HepG2 (cell line): ENCODE data around the gene MIA2. TPM values are rescaled to one million over a fixed set of nuclear protein-coding genes. Genes with fewer than 3 reads are reported as not detected.

Source experiments
- ARID3A ChIP-seq: IDR thresholded peaks from 2 replicates; pipeline ENCODE4 v1.6.1; 2012; ENCODE audit warnings: low read depth, low read length, improper control_type of control experiment
- ARID5B ChIP-seq: IDR thresholded peaks from 2 replicates; pipeline ENCODE4 v1.4.0; 2020; ENCODE audit warnings: mild to moderate bottlenecking, missing genetic modification reagents
- BRCA1 ChIP-seq: sonication (generic); formaldehyde crosslinking; IDR thresholded peaks from 2 replicates; pipeline ENCODE4 v1.4.0; 2020; ENCODE audit warnings: missing genetic modification reagents
- CBX2 ChIP-seq, 2 experiments: fragments of 200-600 bp in 1 of 2; sonication (generic); formaldehyde crosslinking in 1 of 2; IDR thresholded peaks; 2 replicates each; pipeline versions ENCODE4 v1.7.0 to v1.8.1; 2018 to 2022; ENCODE audit warnings: low read depth in 2 of 2, low read length in 1 of 2, mild to moderate bottlenecking in 1 of 2, missing genetic modification reagents in 1 of 2
- FOXA3 ChIP-seq: IDR thresholded peaks from 2 replicates; pipeline ENCODE4 v1.6.1; 2016; ENCODE audit warnings: missing genetic modification reagents, missing compliant biosample characterization
- ISL2 ChIP-seq: sonication (generic); formaldehyde crosslinking; IDR thresholded peaks from 2 replicates; pipeline ENCODE4 v1.5.0; 2020; ENCODE audit warnings: missing genetic modification reagents
- KAT7 ChIP-seq: IDR thresholded peaks from 2 replicates; pipeline ENCODE4 v1.6.1; 2018; ENCODE audit warnings: borderline replicate concordance, missing compliant biosample characterization
- KAT8 ChIP-seq: IDR thresholded peaks from 2 replicates; pipeline ENCODE4 v1.6.1; 2016; ENCODE audit warnings: missing genetic modification reagents, missing compliant biosample characterization
- KMT2A ChIP-seq: sonication (generic); formaldehyde crosslinking; IDR thresholded peaks from 2 replicates; pipeline ENCODE4 v1.4.0; 2020; ENCODE audit warnings: missing genetic modification reagents
- LCORL ChIP-seq, 2 experiments: fragments of 450-650 bp in 1 of 2; sonication (generic) in 1 of 2; formaldehyde crosslinking in 1 of 2; IDR thresholded peaks; 2 replicates each; pipeline versions ENCODE4 v1.5.0 to v1.6.1; 2017 to 2020; ENCODE audit warnings: antibody characterized with exemption in 1 of 2, missing genetic modification reagents in 1 of 2
- PAX8 ChIP-seq: sonication (generic); formaldehyde crosslinking; IDR thresholded peaks from 2 replicates; pipeline ENCODE4 v1.8.0; 2022; ENCODE audit warnings: mild to moderate bottlenecking, missing genetic modification reagents, borderline replicate concordance
- POGZ ChIP-seq: sonication (generic); formaldehyde crosslinking; IDR thresholded peaks from 2 replicates; pipeline ENCODE4 v1.4.0; 2020; ENCODE audit warnings: mild to moderate bottlenecking, missing genetic modification reagents
- POLR2AphosphoS5 ChIP-seq: IDR thresholded peaks from 2 replicates; pipeline ENCODE4 v1.6.1; 2012; ENCODE audit warnings: low read depth, low read length
- PRDM10 ChIP-seq: sonication (generic); formaldehyde crosslinking; IDR thresholded peaks from 2 replicates; pipeline ENCODE4 v1.4.0; 2020; ENCODE audit warnings: low read depth, missing genetic modification reagents
- SAP130 ChIP-seq: IDR thresholded peaks from 2 replicates; pipeline ENCODE4 v1.6.1; 2016; ENCODE audit warnings: low read depth
- SOX5 ChIP-seq: IDR thresholded peaks from 2 replicates; pipeline ENCODE4 v1.6.1; 2016; ENCODE audit warnings: borderline replicate concordance
- SSRP1 ChIP-seq: IDR thresholded peaks from 2 replicates; pipeline ENCODE4 v1.6.1; 2016; ENCODE audit warnings: control low read depth
- TAF1 ChIP-seq: sonication (generic); formaldehyde crosslinking; IDR thresholded peaks from 2 replicates; pipeline ENCODE4 v1.4.0; 2020; ENCODE audit warnings: missing genetic modification reagents
- ZEB1 ChIP-seq: IDR thresholded peaks from 2 replicates; pipeline ENCODE4 v1.6.1; 2012; ENCODE audit warnings: mild to moderate bottlenecking, low read depth, inconsistent platforms; ENCODE audit not compliant: insufficient replicate concordance
- polyA plus RNA-seq, 8 experiments: library from polyadenylated mRNA; depleted of rRNA in 3 of 8; stranded (reverse) in 7 of 8; unstranded in 1 of 8; fragments of >200 nt; fragmentation: Illumina TruSeq in 4 of 8; extraction: Trizol in 4 of 8; gene quantifications; 2 replicates each; pipeline versions ENCODE4 v1.2.1 to v1.2.3, GENCODE V29; 2011 to 2016; ENCODE audit warnings: low read depth in 4 of 8, missing spikeins in 1 of 8, mixed read lengths in 1 of 8; ENCODE audit not compliant: insufficient read depth in 1 of 8
- total RNA-seq, 5 experiments: library from RNA; depleted of rRNA; stranded (reverse); fragments of >200 nt; fragmentation: Illumina TruSeq; extraction: Trizol; gene quantifications; 2 replicates each; pipeline ENCODE4 v1.2.3, GENCODE V29; 2016; ENCODE audit warnings: low read depth in 1 of 5

Gene MIA2
- total and polyA plus RNA-seq, 2 of the 13 experiments (the other 11 are each of a cell fraction or from before 2014, with no cell fraction given), result 134 to 158 TPM

GRCh38 chr14:39233680-39234326, at the start of gene MIA2 (continued):
- TF ChIP-seq ARID3A (peak; percentile 74), ISL2 (CRISPR knock-in tag) (0 out of 2 replicates have a peak, but pooled peaks have one; percentile 53), CBX2 (IDR thresholded peaks at IDR 0.05; ENCODE audit: low read depth, low read length) (no peak), CBX2 (CRISPR knock-in tag; IDR thresholded peaks at IDR 0.05; ENCODE audit: low read depth) (no peak), TAF1 (CRISPR knock-in tag) (peak; percentile 47; the same call in 1 of the 2 replicates), POLR2AphosphoS5 (peak; percentile 78), SAP130 (CRISPR knock-in tag) (peak; percentile 92), SOX5 (CRISPR knock-in tag) (peak; percentile 49; the same call in 1 of the 2 replicates), LCORL (IDR thresholded peaks at IDR 0.05) (no peak), LCORL (CRISPR knock-in tag; IDR thresholded peaks at IDR 0.05) (peak; percentile 61), ZEB1 (peak; percentile 51), PAX8 (CRISPR knock-in tag) (no peak), BRCA1 (CRISPR knock-in tag) (0 out of 2 replicates have a peak, but pooled peaks have one; percentile 43), KAT8 (peak; percentile 49; the same call in 1 of the 2 replicates), POGZ (CRISPR knock-in tag) (peak; percentile 20; the same call in 1 of the 2 replicates), FOXA3 (CRISPR knock-in tag) (peak; percentile 72), ARID5B (CRISPR knock-in tag) (peak; percentile 72), PRDM10 (CRISPR knock-in tag) (peak; percentile 64; the same call in 1 of the 2 replicates), SSRP1 (CRISPR knock-in tag) (peak; percentile 72; the same call in 1 of the 2 replicates), KAT7 (CRISPR knock-in tag) (peak; percentile 77; the same call in 1 of the 2 replicates), KMT2A (CRISPR knock-in tag) (peak; percentile 82; the same call in 1 of the 2 replicates)
